Coronary artery (tissue), 2 donors: ENCODE measurements around the gene CAPZA2.

Source experiments
- DNase-seq: peaks from one replicate; pipeline ENCODE4 v3.0.0-alpha.2; 2017; ENCODE audit warnings: low spot score
- H3K27ac ChIP-seq, 2 donors: fragments of 200-600 bp; sonication (generic); one replicate each; pipeline ENCODE4 v1.5.1; 2016 to 2019
- H3K4me3 ChIP-seq: fragments of 200-600 bp; sonication (generic); 2 replicates; pipeline ENCODE4 v1.5.1; 2016; ENCODE audit warnings: mild to moderate bottlenecking, moderate library complexity
- CTCF ChIP-seq: fragments of 200-600 bp; sonication (generic); IDR thresholded peaks from one replicate; pipeline ENCODE4 v1.5.1; 2019; ENCODE audit warnings: antibody characterized with exemption

Gene CAPZA2

GRCh38 chr7:116888895-116889294 lies 26.5 kb downstream of the CAPZA2 start:
- TF ChIP-seq CTCF, result no peak
- H3K4me3 ChIP-seq, result no peak overlapping the region
- no peak overlapping the region for H3K27ac ChIP-seq
- DNase-seq, result no peak

- Histone ChIP-seq H3K4me3 (no peak overlapping the region), H3K27ac (no peak overlapping the region)
- no peak for TF ChIP-seq CTCF
- no peak for DNase-seq
Measured at GRCh38 chr7:116895849-116896248, 33.5 kb downstream of the CAPZA2 start.

- Histone ChIP-seq H3K27ac (no peak overlapping the region), H3K4me3 (no peak overlapping the region)
- no peak for DNase-seq
- no peak for TF ChIP-seq CTCF
Measured at GRCh38 chr7:116897661-116898060, 35.3 kb downstream of the CAPZA2 start.

- no peak overlapping the region for H3K4me3 ChIP-seq
- no peak for DNase-seq
- no peak for TF ChIP-seq CTCF
- no peak overlapping the region for H3K27ac ChIP-seq
Measured at GRCh38 chr7:116899308-116899707, 36.9 kb downstream of the CAPZA2 start.

GRCh38 chr7:116901143-116901542 lies 38.8 kb downstream of the CAPZA2 start:
- Histone ChIP-seq H3K4me3 (no peak overlapping the region), H3K27ac (no peak overlapping the region)
- DNase-seq, result no peak
- no peak for TF ChIP-seq CTCF

GRCh38 chr7:116902867-116903266 lies 40.5 kb downstream of the CAPZA2 start:
- no peak overlapping the region for H3K4me3 ChIP-seq
- H3K27ac ChIP-seq, result no peak overlapping the region
- DNase-seq, result no peak
- no peak for TF ChIP-seq CTCF

- DNase-seq, result no peak
- H3K27ac ChIP-seq, result no peak overlapping the region
- no peak for TF ChIP-seq CTCF
- no peak overlapping the region for H3K4me3 ChIP-seq
Measured at GRCh38 chr7:116906391-116906790, 44.0 kb downstream of the CAPZA2 start.
